ENCODE measurements around the gene DGAT2.

The DGAT2 gene

GRCh38 chr11:75734491-75735180 is 33.9 kb upstream of the DGAT2 start:
- Histone ChIP-seq H4K20me1 (ENCODE audit: insufficient read depth, low read length) (no peaks in the 10 kb centered on the region), H3F3A (ENCODE audit: insufficient read depth, low read length) (no peaks in the 10 kb centered on the region), H3K4me2 (ENCODE audit: low read length) (no peak overlapping the region), H3K9me3 (ENCODE audit: low read length) (no peaks in the 10 kb centered on the region), H3K4me1 (ENCODE audit: insufficient read depth, low read length, severe bottlenecking) (no peaks in the 10 kb centered on the region), H3K4me3 (ENCODE audit: low read depth, low read length, poor library complexity, severe bottlenecking) (no peak overlapping the region), H3K9ac (ENCODE audit: low read length) (no peak overlapping the region), H2AFZ (ENCODE audit: low read length) (no peak overlapping the region), H3K27ac (ENCODE audit: low read depth, low read length, poor library complexity, severe bottlenecking) (no peak overlapping the region), H3K79me2 (ENCODE audit: insufficient read depth, low read length) (no peaks in the 10 kb centered on the region), H3K36me3 (ENCODE audit: insufficient read depth, low read length) (no peaks in the 10 kb centered on the region), H3K27me3 (ENCODE audit: insufficient read depth, low read length) (peaks cover 12% of the 10 kb centered on the region; the same call in 1 of the 2 replicates), H3K9me2 (ENCODE audit: low read depth, low read length) (no peaks in the 10 kb centered on the region)
- TF ChIP-seq CTCF (IDR thresholded peaks at IDR 0.05; ENCODE audit: low read length) (no peak), EZH2 (IDR thresholded peaks at IDR 0.05; ENCODE audit: borderline replicate concordance, low read length) (no peak)

GRCh38 chr11:75735181-75735845 is 33.3 kb upstream of the DGAT2 start:
- H3K9me2 ChIP-seq (ENCODE audit: low read depth, low read length) = no peaks in the 10 kb centered on the region
- no peak overlapping the region for H3K4me3 ChIP-seq (ENCODE audit: low read depth, low read length, poor library complexity, severe bottlenecking)
- no peak for TF ChIP-seq EZH2 (IDR thresholded peaks at IDR 0.05; ENCODE audit: borderline replicate concordance, low read length)
- no peak overlapping the region for H3K27ac ChIP-seq (ENCODE audit: low read depth, low read length, poor library complexity, severe bottlenecking)
- H3K4me1 ChIP-seq (ENCODE audit: insufficient read depth, low read length, severe bottlenecking) = no peaks in the 10 kb centered on the region
- no peaks in the 10 kb centered on the region for H3K36me3 ChIP-seq (ENCODE audit: insufficient read depth, low read length)
- H3K4me2 ChIP-seq (ENCODE audit: low read length) = no peak overlapping the region
- no peaks in the 10 kb centered on the region for H4K20me1 ChIP-seq (ENCODE audit: insufficient read depth, low read length)
- peaks cover 12% of the 10 kb centered on the region; the same call in 1 of the 2 replicates for H3K27me3 ChIP-seq (ENCODE audit: insufficient read depth, low read length)
- H3F3A ChIP-seq (ENCODE audit: insufficient read depth, low read length) = no peaks in the 10 kb centered on the region
- H2AFZ ChIP-seq (ENCODE audit: low read length) = no peak overlapping the region
- no peaks in the 10 kb centered on the region for H3K79me2 ChIP-seq (ENCODE audit: insufficient read depth, low read length)
- H3K9ac ChIP-seq (ENCODE audit: low read length) = no peak overlapping the region
- H3K9me3 ChIP-seq (ENCODE audit: low read length) = no peaks in the 10 kb centered on the region

- Histone ChIP-seq H3K9me2 (ENCODE audit: low read depth, low read length) (no peaks in the 10 kb centered on the region), H3K9ac (ENCODE audit: low read length) (no peak overlapping the region), H4K20me1 (ENCODE audit: insufficient read depth, low read length) (no peaks in the 10 kb centered on the region), H3K79me2 (ENCODE audit: insufficient read depth, low read length) (no peaks in the 10 kb centered on the region), H3K4me1 (ENCODE audit: insufficient read depth, low read length, severe bottlenecking) (no peaks in the 10 kb centered on the region), H3K9me3 (ENCODE audit: low read length) (no peaks in the 10 kb centered on the region), H3F3A (ENCODE audit: insufficient read depth, low read length) (no peaks in the 10 kb centered on the region), H3K36me3 (ENCODE audit: insufficient read depth, low read length) (no peaks in the 10 kb centered on the region), H3K4me3 (ENCODE audit: low read depth, low read length, poor library complexity, severe bottlenecking) (no peak overlapping the region), H2AFZ (ENCODE audit: low read length) (no peak overlapping the region), H3K27me3 (ENCODE audit: insufficient read depth, low read length) (peaks cover 10% of the 10 kb centered on the region; the same call in 1 of the 2 replicates), H3K4me2 (ENCODE audit: low read length) (no peak overlapping the region), H3K27ac (ENCODE audit: low read depth, low read length, poor library complexity, severe bottlenecking) (no peak overlapping the region)
- TF ChIP-seq CTCF (IDR thresholded peaks at IDR 0.05; ENCODE audit: low read length) (no peak), EZH2 (IDR thresholded peaks at IDR 0.05; ENCODE audit: borderline replicate concordance, low read length) (no peak)
Observed at GRCh38 chr11:75737314-75737713, 31.3 kb upstream of the DGAT2 start.

All from OCI-LY1 (cell line).